ENCODE results near the gene NR1H3.

The NR1H3 gene

GRCh38 chr11:47285969-47286770 is 28.4 kb downstream of the NR1H3 start:
- TF ChIP-seq USF1 (IDR thresholded peaks at IDR 0.05): no peak
- no peak for TF ChIP-seq TAF1 (IDR thresholded peaks at IDR 0.05; ENCODE audit: low read depth)
- TF ChIP-seq MAX (IDR thresholded peaks at IDR 0.05): no peak
- TF ChIP-seq FOXM1 (IDR thresholded peaks at IDR 0.05; ENCODE audit: borderline replicate concordance, low read depth): no peak
- no peak for TF ChIP-seq TCF12 (IDR thresholded peaks at IDR 0.05; ENCODE audit: low read depth)
- TF ChIP-seq REST (IDR thresholded peaks at IDR 0.05; ENCODE audit: low read depth): no peak
- TF ChIP-seq EGR1 (IDR thresholded peaks at IDR 0.05): no peak
- TF ChIP-seq EP300 (IDR thresholded peaks at IDR 0.05; ENCODE audit: borderline replicate concordance): no peak
- TF ChIP-seq YY1 (IDR thresholded peaks at IDR 0.05; ENCODE audit: low read depth): no peak
- TF ChIP-seq ZBTB7A (IDR thresholded peaks at IDR 0.05; ENCODE audit: low read depth): no peak
- no peak for TF ChIP-seq TEAD4 (IDR thresholded peaks at IDR 0.05)
- no peak for TF ChIP-seq CEBPB (IDR thresholded peaks at IDR 0.05)
- TF ChIP-seq NFIC (IDR thresholded peaks at IDR 0.05): no peak
- TF ChIP-seq RAD21 (IDR thresholded peaks at IDR 0.05; ENCODE audit: low read depth): no peak
- TF ChIP-seq CREB1 (IDR thresholded peaks at IDR 0.05; ENCODE audit: low read depth): no peak

- TF ChIP-seq CREB1 (IDR thresholded peaks at IDR 0.05; ENCODE audit: low read depth) (no peak), TCF12 (IDR thresholded peaks at IDR 0.05; ENCODE audit: low read depth) (no peak), REST (IDR thresholded peaks at IDR 0.05; ENCODE audit: low read depth) (no peak), CEBPB (IDR thresholded peaks at IDR 0.05) (no peak), TAF1 (IDR thresholded peaks at IDR 0.05; ENCODE audit: low read depth) (no peak)
Measured at GRCh38 chr11:47288066-47288465, 30.3 kb downstream of the NR1H3 start.

GRCh38 chr11:47289856-47290255 is 32.1 kb downstream of the NR1H3 start:
- TF ChIP-seq TEAD4 (IDR thresholded peaks at IDR 0.05): no peak
- TF ChIP-seq REST (IDR thresholded peaks at IDR 0.05; ENCODE audit: low read depth): no peak
- TF ChIP-seq RAD21 (IDR thresholded peaks at IDR 0.05; ENCODE audit: low read depth): no peak
- no peak for TF ChIP-seq USF1 (IDR thresholded peaks at IDR 0.05)

GRCh38 chr11:47295385-47295784 is 37.6 kb downstream of the NR1H3 start:
- TF ChIP-seq NFIC (IDR thresholded peaks at IDR 0.05) (no peak), FOXM1 (IDR thresholded peaks at IDR 0.05; ENCODE audit: borderline replicate concordance, low read depth) (no peak), EP300 (IDR thresholded peaks at IDR 0.05; ENCODE audit: borderline replicate concordance) (no peak), TCF12 (IDR thresholded peaks at IDR 0.05; ENCODE audit: low read depth) (no peak)

- TF ChIP-seq FOXM1 (IDR thresholded peaks at IDR 0.05; ENCODE audit: borderline replicate concordance, low read depth) (no peak), MAX (IDR thresholded peaks at IDR 0.05) (no peak), EGR1 (IDR thresholded peaks at IDR 0.05) (no peak), TAF1 (IDR thresholded peaks at IDR 0.05; ENCODE audit: low read depth) (no peak), ZBTB7A (IDR thresholded peaks at IDR 0.05; ENCODE audit: low read depth) (no peak), RAD21 (IDR thresholded peaks at IDR 0.05; ENCODE audit: low read depth) (no peak), YY1 (IDR thresholded peaks at IDR 0.05; ENCODE audit: low read depth) (no peak), CREB1 (IDR thresholded peaks at IDR 0.05; ENCODE audit: low read depth) (no peak), EP300 (IDR thresholded peaks at IDR 0.05; ENCODE audit: borderline replicate concordance) (no peak)
Measured at GRCh38 chr11:47296045-47296444, 38.2 kb downstream of the NR1H3 start.
